ENCODE measurements around the gene PTPN11.

DNA sequence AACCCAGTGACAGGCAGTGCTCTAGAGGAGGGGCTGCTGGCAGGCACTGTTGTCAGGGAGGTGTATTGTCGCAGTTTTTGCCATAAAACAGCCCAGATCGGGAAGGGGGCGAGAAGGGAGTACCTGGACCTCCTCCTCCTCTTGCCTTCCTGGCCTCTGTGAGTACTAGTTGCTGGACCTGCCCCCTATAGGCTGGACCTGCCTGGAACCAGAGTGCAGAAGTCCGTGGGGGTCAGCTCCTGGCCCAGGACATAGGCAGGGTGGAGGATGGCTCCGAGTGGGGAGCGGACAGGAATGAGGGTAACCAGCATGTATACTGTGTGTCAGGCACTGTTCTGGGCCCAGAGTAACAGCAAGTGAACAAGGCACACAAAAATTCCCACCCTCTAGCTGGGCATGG lies 116.3 kb downstream of the PTPN11 start:
- TF ChIP-seq EZH2 (IDR thresholded peaks at IDR 0.05; ENCODE audit: insufficient read depth, poor library complexity, severe bottlenecking) (no peak), EZH2phosphoT487 (IDR thresholded peaks at IDR 0.05; ENCODE audit: insufficient read depth, low read depth) (no peak)
